Activated CD4-positive, alpha-beta T cell treated with anti-CD3 and anti-CD28 coated beads, Interleukin-2, amount 50 U/mL, for 24 hours (primary cell): ENCODE results near the gene GPRC5D.
A peak's percentile ranks its signal among the peaks of the same experiment; 100 is the strongest.

Source experiments
- DNase-seq, 2 donors: peaks; one replicate each; pipeline ENCODE4 v3.0.0-alpha.2; 2020; ENCODE audit warnings: low read depth in 1 of 2, low spot score in 1 of 2

GPRC5D gene

DNA sequence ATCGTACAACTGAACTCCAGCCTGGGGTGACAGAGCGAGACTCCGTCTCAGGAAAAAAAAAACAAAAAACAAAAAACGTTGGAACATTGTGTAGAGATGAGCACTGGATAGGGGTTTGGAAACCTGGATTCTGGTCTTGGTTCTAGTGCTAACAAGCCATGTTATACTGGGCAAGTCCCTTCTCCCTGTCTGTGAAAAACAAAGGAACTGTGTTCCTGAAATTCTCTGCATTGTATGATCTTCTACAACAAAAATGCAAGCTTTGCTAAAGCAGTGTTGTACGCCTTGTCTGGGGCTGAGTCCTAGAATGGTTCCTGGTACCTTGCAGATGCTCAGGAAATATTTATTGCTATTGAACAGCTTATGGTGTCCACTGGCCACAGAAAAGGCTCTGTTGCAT, 13.4 kb downstream of the GPRC5D start:
- no peak for DNase-seq

DNA sequence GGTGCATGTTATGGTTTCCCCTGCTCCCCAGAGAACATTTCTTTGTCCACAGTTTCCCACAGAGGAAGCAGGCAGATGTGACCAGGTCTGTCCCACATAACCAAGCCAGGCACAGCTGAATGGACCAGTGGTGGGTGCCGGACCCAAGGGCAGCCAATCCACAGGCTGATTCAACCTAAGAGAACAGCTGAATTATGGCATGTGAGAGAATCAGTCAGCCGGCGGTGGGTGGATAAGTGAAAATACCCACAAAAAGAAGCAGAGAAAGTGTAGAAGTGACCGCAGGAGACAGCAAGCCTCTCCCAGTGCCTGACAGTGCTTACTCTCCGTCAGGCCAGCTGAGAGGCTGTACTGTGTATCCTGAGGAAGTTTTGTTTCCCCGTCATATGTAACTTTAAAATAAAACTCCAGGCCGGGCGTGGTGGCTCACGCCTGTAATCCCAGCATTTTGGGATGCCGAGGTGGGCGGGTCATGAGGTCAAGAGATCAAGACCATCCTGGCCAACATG, 14.9 kb downstream of the GPRC5D start:
- DNase-seq, result no peak

DNA sequence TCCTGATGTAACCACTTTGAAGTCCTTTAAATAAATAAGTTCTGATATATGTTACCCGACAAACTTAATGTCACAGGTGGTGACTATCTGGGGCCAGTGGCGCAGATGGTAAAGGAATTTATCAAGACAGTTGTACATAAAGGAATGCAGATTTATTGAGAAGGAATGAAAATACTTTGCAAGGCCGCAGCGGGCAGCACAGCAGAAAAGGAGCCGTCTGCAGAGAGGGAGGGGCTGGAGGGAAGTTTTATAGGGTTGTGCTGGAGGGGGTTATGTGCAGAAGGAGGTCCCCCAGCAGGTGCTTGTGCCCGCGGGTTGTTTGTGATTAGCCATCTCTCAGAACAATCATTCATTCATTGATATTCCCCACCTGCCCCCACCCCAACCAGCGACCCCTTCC, 17.4 kb downstream of the GPRC5D start:
- DNase-seq, result no peak

DNA sequence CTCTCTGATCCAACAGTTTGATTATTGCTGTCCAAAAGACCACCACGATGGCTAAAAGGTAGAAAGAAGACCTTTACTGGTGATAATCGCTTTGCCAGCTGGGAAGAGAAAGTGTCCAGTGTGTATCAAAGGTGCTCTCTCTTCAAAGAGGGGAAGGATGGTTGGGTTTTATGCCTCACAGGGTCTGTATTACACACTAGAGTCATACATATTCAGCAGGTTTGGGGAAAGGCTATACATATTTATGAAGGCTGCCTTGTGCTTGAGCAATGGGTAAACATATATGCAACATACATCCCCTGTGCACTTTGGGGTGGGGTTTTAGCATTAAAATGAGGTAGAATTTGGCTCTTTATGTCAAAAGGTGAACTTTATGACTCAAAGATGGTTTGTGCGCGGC, 18.2 kb downstream of the GPRC5D start:
- DNase-seq, result no peak

DNA sequence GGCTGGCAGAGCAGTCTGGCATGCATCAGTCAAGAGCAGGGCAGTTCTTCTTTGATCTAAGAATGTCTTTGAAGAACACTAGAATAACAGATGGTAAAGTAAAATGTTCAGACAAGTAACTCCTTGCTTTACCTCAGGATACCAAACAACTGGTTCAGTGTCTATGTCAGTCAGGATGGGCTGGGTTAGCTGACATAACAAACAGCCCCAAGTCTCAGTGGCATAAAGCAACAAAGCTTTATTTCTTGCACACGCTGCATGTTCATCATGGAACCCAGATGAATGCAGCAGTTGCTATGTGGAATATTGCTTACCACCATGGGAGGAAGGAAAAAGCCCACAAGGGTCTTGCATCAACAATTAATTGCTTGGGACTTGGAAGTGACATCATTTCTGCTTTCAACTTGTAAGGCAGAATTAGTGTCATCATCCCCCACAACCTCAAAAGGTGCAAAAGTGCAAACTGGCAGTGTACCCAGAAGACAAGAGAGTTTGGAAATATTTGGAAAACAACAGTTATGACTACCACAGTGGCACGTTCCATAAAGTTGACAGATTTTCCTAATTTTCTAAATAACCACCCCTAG, 21.2 kb downstream of the GPRC5D start:
- DNase-seq, result no peak

DNA sequence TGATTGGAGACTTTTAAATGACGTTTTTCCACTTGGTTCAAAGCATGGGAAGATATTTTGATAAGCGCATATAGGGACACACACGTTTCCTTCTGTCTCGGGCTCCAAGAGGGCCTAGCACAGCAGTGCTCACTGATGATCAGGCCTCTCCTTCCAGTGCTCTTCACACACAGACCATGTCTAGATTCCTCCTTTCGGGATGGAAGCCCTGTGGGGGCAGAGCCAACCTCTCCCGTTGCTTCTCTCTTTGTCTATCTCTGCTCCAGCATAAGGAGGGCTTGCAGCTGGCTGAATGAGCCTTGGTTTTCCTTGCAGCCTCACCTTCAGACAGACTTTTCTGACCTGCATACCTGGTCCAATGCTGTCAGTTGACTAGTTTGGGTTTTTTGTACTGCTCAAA, 22.3 kb downstream of the GPRC5D start:
- DNase-seq, result no peak

DNA sequence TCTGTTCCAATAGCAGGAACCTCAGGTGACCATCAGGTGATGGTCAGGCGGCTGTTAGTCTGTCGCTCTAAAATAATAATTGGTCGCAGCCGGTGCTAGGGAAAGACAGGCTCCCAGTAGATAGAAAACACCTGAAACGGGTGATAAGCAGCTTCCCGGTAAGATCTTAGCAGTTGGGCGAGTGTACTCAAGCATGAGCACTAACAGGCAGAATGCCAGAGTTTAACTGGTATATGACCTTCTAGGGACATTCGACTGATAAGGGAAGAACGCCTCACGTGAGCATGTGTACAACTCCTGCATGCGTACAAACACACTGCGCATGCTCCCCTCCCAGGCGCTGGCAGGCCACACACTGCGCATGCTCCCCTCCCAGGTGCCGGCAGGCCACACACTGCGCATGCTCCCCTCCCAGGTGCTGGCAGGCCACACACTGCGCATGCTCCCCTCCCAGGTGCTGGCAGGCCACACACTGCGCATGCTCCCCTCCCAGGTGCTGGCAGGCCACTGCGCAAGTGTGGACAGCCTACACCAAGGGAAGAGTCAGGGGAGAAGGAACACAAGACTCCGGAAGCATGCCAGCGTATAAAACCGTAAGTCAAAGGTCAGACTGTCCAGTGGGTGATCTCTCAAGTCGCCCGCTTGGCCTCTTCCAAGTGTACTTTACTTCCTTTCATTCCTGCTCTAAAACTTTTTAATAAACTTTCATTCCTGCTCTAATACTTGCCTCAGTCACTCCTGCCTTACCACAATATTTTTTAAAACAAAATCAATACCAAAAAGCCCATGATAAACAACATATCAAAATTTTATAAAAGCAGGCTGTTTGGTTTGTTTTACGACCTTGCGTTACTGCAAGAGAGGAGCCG, 24.5 kb downstream of the GPRC5D start:
- peak in 1 of 2 donors; percentile 6 for DNase-seq

DNA sequence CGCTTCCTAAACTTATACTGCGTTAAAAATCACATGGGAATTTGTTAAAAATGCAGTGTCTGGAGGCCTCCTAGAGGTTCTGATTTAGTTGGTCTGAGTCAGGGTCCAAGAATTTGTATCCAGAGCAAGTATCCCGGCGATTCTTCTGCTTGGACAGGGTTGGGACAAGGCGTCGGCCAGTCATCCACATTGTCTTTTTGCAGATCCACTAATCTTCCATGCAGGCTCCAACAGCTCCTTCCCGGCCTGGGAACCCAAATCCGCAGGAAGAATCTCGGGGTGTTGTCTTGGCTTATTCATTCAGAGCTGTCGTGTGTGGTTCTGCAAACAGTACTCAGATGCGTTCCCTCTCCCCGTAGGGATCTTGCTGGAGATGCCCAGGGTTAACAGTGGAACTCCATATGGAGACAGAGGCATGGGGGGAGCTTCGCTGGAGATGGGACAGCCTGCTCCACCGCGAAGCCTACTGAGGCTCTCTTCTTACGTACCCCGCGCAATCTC, 25.3 kb downstream of the GPRC5D start:
- DNase-seq, result no peak

DNA sequence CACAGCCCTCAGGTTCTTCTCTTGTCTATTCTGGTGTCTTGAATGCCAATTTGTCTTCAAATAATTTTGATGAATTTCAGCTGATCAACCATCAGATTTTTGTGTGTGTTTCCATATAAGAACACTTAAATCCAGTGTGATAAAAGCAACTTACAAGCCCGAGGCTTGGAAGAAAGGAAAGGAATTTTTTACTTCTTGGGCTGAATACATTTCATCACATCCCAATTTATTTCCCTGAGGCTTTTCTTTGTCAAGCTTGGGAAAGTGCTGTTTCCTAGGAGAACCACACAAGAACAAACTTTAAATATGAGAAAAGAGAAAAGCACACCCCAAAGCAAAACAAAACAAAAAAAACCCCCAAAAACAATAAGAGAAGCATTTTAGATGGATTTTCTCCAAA, 26.6 kb downstream of the GPRC5D start:
- no peak for DNase-seq

DNA sequence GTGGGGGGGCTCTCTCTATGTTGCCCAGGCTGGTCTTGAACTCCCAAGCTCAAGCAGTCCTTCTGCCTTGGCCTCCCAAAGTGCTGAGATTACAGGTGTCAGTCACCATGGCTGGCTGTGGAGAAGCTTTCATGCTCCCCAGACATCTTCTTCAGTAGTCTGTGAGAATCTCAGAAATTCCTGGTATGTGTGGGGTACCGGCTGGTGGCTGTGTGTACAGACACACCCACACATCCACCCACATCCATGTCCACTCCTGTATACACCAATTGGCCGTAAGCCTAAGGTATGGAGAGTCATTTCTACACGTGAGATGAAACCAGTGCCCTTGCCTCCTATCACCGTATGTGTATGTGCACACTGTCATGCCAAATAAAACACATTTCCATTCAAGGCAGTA, 27.8 kb downstream of the GPRC5D start:
- DNase-seq, result no peak

DNA sequence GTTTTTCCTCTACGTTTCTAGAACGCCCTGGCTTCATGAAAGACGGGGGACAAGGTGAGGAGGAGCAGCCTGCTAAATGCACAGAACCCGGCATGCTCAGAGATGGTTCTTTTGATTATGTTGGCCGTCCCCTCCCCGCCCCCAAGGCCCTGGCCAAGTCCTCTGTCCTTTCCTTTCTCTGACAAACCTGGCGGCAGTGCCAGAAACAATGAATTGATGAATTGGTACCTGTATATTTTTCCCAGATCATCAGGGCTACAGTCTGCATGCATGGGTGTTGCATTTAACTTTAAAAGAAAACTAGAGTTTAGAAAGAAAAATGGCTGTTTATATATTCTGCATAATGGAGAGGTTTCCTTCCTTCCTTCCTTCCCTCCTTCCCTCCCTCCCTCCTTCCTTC, 29.0 kb downstream of the GPRC5D start:
- no peak for DNase-seq

DNA sequence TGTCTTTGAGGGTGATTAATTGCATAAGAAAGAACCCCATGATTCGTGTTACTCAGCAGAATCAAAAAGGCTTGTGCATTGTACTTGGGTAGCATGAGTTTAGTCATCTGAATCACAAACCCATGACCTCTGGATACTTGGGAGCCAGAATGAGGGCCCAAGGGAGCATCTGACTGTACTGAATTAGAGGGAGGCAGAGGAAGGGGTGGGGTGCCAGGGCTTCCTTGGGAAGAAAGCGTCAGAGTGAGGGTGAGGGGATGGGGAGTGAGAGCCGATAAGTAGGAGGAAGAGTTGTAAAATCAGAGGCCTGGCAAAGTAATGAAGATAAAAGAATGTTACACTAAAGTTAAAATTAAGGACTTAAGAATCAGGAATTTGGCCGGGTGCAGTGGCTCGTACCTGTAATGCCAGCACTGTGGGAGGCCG, 29.8 kb downstream of the GPRC5D start:
- DNase-seq, result no peak

DNA sequence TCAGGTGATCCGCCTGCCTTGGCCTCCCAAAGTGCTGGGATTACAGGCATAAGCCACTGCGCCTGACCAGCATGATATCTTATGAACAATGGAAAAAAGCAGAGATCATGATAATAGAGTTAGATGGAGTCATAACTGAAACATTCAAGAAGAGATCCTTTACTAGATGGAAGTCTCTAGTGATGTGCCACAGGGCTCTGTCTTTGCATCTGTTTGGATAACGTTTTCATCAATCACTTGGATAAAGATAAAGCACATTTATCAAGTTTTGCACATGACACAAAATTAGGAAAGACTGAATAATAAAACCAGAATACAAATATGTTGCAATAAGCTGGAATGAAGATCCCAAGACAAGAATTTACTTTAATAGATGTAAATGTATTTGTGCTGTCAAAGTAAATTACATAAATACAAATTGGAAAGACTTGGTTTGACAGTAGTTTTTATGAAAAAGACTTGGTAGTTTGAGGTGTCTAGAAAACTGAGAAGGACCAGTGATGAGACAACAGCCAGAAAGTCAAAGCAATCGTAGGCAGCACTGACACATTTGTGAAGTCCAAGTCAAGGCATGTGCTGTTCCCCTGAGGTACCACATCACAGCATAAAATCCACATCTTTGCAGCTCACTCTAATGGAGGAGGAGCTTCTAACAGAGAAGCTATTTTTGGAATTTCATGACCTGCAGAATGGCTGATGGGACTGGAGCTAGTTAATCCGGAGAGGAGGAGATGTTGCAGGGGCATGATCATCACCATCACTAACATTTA, 32.1 kb downstream of the GPRC5D start:
- DNase-seq, result no peak

DNA sequence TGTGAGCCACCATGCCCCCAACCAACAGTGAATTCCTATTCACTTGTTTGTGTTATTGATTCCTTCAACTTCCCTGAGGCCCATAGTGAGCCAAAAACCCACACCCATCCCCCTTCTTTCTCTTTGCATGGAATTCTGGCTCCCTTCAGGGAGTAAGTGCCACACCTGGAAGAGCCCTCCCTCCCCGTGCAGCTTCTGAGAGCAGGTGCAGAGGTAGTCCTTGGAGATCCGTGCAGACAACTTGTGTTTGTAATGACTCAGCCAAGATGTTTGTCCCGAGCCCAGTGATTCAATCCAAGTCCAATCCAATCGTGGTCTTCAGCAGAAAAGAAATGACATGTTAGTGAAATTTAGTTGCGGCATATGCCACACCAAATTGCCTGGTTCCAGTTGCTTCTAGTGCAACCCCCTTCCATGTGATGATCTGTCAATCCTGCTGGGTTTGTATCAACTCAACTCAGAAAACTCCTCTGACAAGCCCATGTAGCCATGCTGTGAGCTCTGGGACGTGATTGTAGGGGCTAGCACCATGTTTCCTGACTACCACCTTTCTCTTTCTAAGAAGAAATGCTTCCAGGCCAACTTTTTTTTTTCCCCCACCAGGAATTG, 33.1 kb downstream of the GPRC5D start:
- no peak for DNase-seq

DNA sequence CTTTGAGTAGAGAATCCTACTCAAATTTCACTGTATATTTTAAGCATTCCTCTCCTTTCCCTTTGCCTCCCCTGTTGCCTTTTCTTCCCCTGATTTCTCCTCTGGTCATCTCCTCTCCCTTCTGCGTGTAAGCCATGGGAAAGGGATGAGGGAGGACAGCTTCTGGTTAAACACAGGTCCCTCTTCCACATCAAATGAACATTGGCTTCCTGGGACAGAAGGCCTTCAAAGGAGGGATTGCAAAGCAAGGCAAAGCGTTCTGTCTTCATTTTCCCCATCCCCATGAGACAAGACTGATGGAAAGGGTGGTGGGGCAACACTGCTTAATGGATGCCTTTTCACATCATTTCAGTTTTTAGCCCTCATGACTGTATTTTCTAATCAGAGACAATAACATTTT, 34.5 kb downstream of the GPRC5D start:
- no peak for DNase-seq

DNA sequence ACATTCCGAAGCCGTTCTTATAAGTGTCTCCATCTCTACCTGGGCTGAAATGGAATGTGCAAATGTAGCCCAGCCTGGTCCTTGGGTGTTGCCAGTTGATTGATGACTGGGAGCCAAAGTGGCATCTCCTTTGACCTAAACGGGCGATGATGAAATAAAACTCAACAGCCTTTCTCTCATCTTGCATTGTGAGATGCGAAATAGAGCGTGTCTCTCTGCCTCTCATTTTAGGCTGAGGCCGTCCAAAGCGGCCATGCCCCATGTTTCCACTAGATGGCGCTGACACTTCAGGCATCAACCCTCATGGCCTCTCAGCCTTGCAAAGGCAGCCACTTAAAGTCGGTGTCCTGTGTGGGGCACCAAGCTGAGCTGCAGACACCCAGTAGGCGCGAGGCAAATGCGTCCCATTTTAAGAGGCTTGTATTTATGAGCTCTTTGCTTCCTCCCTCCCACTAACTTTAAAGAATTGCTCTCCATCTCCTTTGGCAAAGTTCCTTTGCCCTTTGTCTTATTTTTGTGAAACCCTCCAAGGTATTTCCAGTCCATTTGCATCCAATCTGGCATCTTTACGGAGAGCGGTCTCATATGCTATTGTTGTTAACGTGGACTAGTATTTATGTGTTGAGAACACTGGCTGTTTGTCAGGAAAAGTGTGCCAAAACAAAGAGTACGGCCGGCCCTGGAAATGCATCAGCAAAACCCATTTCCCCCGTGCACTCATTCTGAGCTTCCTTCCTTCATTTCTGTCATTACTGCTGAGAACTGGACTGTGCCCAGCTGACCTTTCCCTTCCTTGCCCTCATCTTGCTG, 35.6 kb downstream of the GPRC5D start:
- peak; percentile 86 to 87 for DNase-seq

DNA sequence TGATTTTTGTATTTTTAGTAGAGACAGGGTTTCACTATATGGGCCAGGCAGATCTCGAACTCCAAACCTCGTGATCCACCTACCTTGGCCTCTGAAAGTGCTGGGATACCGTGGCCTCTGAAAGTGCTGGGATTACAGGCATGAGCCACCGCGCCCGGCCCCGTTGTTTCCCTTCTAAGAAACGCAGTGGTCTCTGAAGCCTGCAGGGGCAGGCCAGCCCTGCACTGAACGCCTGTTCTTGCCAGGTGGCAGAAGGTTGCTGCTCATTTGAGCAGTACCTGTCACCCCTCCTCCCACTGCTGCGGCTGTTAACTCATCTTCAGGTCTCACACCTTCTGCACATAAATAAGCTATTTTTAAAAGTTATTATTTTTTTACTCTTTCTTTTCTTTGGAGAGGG, 36.3 kb downstream of the GPRC5D start:
- no peak for DNase-seq

DNA sequence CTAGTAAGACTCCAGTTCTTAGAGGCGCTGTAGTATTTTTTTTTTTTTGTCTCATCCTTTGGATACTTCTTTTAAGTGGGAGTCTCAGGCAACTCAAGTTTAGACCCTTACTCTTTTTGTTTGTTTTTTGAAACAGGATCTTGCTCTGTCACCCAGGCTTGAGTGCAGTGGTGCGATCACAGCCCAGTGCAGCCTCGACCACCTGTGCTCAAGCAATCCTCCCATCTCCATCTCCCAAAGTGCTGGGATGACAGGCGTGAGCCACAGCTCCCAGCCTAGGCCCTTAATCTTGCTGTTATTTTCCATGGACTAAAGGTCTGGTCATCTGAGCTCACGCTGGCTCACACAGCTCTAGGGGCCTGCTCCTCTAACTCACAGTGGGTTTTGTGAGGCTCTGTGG, 39.3 kb downstream of the GPRC5D start:
- DNase-seq, result no peak

DNA sequence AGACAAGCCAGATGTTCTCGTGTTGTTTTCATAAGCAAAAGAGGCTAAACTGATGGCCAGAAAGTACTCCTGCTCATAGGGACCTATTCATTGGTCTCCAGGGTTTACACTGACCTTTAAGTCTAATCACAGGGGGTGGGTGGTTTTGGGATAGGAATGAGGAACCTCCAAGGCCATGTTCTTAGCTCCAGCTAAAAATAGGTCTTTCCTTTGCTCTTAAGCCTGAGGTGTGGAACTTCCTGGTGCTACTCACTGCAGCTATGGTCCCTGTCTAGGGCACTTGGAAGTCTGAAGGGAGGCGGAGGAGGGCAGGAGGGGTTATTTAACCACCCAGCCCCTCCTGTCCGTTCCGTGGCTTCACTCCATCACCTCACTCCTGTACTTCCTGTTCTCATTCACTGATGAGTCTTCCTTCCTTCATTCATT, 42.0 kb downstream of the GPRC5D start:
- DNase-seq, result no peak

DNA sequence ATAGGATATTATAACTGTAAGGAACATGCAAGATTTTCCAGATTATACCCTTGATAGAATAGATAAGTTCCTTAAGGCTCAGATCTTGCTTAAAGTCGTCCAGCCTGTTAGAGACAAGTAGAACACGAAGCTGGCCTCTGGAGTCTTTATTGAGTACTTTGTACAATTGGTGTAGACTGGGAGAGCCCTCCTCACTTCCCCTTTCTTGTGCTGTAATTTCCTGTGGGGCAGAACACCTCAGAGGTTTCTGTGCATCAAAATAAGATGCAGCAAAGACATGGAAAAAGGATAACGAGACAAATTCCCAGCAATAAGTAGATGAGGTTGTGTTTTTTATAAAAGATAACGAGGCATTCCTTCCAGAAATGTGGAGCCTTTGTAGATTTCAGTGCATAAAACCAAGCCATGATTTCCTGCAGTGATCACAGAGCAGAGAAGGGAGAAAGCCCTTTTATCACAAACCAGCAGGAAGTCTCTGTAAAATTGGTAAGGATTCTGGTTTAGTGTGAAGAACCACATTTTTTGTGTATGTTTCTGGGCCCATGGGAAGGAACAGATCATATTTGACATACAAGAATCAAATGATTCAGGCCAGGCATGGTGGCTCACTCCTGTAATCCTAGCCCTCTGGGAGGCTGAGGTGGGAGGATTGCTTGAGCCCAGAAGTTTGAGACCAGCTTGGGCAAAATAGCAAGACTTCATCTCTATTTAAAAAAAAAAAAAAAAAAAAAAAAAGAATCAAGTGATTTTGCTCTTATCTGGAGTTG, 42.6 kb downstream of the GPRC5D start:
- DNase-seq, result no peak
